Measurements from ENCODE around the gene CEP72. TPM values are rescaled to one million over a fixed set of nuclear protein-coding genes. Genes with fewer than 3 reads are reported as not detected.

Gene CEP72
- total RNA-seq, 1 experiment from 2014 or later, result 16.4 TPM

DNA sequence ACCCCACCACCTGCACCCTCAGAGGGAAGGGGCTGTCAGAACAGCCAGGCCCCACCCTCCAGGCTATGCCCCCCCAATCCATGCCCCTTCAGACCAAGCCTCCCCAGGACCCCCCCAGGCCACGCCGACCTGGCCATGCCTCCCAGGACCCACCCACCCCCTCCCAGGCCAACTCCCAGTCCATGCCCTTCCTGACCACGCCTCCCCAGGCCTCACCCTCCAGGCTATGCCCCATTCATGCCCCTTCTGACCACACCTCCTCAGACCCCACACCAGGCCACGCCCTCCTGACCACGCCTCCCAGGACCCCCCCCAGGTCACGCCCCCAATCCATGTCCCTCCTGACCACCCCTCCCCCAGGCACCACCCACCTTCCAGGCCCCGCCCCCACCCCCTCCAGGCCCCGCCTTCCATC, 53.4 kb downstream of the CEP72 start:
- TF ChIP-seq, protein P1, sequence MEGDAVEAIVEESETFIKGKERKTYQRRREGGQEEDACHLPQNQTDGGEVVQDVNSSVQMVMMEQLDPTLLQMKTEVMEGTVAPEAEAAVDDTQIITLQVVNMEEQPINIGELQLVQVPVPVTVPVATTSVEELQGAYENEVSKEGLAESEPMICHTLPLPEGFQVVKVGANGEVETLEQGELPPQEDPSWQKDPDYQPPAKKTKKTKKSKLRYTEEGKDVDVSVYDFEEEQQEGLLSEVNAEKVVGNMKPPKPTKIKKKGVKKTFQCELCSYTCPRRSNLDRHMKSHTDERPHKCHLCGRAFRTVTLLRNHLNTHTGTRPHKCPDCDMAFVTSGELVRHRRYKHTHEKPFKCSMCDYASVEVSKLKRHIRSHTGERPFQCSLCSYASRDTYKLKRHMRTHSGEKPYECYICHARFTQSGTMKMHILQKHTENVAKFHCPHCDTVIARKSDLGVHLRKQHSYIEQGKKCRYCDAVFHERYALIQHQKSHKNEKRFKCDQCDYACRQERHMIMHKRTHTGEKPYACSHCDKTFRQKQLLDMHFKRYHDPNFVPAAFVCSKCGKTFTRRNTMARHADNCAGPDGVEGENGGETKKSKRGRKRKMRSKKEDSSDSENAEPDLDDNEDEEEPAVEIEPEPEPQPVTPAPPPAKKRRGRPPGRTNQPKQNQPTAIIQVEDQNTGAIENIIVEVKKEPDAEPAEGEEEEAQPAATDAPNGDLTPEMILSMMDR (IDR thresholded peaks at IDR 0.05; ENCODE audit: unreplicated experiment), result no peak
- Mint-ChIP-seq H3K4me3 (ENCODE audit: unreplicated experiment) (no peak overlapping the region), H3K27ac (ENCODE audit: low read depth, unreplicated experiment) (no peak overlapping the region), H3K36me3 (ENCODE audit: insufficient read depth, unreplicated experiment) (peaks cover 22% of the 10 kb centered on the region), H3K9me3 (ENCODE audit: unreplicated experiment) (no peaks in the 10 kb centered on the region), H3K4me1 (ENCODE audit: insufficient read depth, unreplicated experiment) (no peaks in the 10 kb centered on the region), H3K27me3 (ENCODE audit: insufficient read depth, unreplicated experiment) (no peaks in the 10 kb centered on the region)
- BruUV-seq (replicated peaks), result no TSS peak
- POLR2A ChIA-PET, result no interaction called here
- intact Hi-C loops (cut with micrococcal nuclease), result no loop called here
- CTCF ChIA-PET, result no interaction called here
- no peak for DNase-seq (ENCODE audit: unreplicated experiment)

DNA sequence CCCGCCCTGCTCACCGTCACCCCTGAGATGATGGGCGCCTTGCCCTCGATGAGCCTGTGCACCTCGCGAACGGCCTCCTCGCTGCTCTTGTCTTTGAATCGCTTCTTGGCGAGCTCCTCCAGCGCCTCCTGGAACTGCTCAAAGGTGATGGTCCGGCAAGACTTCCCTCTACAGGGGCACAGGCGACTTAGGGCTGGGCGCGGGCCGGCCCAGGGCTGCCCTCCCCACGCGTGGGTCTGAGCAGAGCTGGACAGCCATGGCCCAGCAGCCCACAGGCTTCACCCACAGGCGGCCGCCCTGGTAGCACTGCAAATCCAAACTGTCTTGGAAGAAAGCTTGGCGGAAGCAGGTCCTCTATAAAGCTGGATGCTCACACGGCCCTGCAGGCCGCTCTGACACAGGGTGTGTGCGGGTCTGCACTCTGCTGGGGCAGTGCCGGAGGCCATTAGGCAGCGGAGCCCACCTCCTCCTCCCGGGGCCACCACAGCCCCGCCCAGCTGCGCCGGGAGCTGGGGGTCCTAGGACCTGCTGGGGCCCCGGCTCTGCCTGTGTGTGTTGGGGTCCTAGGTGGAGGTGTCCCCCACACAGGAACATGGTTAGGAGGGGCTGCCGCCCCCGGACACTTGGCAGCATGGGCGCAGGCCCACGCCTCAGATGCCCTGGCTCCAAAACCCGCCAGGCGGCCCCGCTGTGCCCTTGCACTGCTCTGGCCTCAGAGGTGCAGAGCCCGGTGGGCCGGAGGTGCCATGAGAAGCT, 54.0 kb downstream of the CEP72 start:
- peaks cover 16% of the 10 kb centered on the region for H3K36me3 Mint-ChIP-seq (ENCODE audit: insufficient read depth, unreplicated experiment)
- no peaks in the 10 kb centered on the region for H3K4me1 Mint-ChIP-seq (ENCODE audit: insufficient read depth, unreplicated experiment)
- ChIA-PET CTCF (no interaction called here), POLR2A (no interaction called here)
- H3K4me3 Mint-ChIP-seq (ENCODE audit: unreplicated experiment), result no peak overlapping the region
- DNase-seq (ENCODE audit: unreplicated experiment), result no peak
- intact Hi-C loops (cut with micrococcal nuclease), result no loop called here
- no peak overlapping the region for H3K27ac Mint-ChIP-seq (ENCODE audit: low read depth, unreplicated experiment)
- H3K27me3 Mint-ChIP-seq (ENCODE audit: insufficient read depth, unreplicated experiment), result no peaks in the 10 kb centered on the region
- no TSS peak for BruUV-seq (replicated peaks)
- TF ChIP-seq, protein P1 (IDR thresholded peaks at IDR 0.05; ENCODE audit: unreplicated experiment), result no peak
- H3K9me3 Mint-ChIP-seq (ENCODE audit: unreplicated experiment), result no peaks in the 10 kb centered on the region

DNA sequence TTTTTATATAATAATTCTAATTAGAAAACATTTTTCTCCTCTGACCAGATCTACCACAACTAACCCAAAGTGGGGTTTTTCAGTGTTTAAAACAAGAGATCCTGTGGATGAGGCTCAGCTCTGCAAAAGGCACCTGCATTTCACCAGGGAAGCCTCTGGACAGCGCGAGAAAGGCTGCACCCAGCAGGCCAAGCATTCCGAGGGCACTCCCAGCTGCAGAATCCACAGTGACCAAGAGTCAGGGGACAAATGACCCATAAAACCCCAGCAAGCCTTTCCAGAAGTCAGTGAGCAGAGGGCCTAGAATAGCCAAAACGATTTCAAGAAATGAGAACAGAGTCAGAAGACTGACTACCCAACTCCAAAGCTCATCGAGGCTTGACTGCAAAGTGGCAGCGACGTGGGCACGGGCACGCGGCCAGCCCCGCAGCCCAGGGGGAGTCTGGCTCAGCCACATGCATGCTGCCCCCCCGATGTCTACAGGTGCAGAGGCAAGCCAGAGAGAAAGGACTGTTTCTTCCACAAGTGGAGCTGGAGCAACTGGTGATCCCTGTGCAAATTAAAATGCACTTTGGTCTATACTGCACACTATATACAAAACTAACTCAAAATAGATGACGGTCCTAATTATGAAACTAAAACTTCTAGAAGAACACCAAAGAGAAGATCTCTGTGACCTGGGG, 54.8 kb downstream of the CEP72 start:
- Mint-ChIP-seq H3K27me3 (ENCODE audit: insufficient read depth, unreplicated experiment) (no peaks in the 10 kb centered on the region), H3K9me3 (ENCODE audit: unreplicated experiment) (no peaks in the 10 kb centered on the region), H3K4me3 (ENCODE audit: unreplicated experiment) (no peak overlapping the region), H3K36me3 (ENCODE audit: insufficient read depth, unreplicated experiment) (peaks cover 13% of the 10 kb centered on the region), H3K27ac (ENCODE audit: low read depth, unreplicated experiment) (no peak overlapping the region), H3K4me1 (ENCODE audit: insufficient read depth, unreplicated experiment) (no peaks in the 10 kb centered on the region)
- TF ChIP-seq, protein P1 (IDR thresholded peaks at IDR 0.05; ENCODE audit: unreplicated experiment), result no peak
- BruUV-seq (replicated peaks), result no TSS peak
- POLR2A ChIA-PET, result no interaction called here
- intact Hi-C loops (cut with micrococcal nuclease), result no loop called here
- CTCF ChIA-PET, result no interaction called here
- DNase-seq (ENCODE audit: unreplicated experiment), result no peak

DNA sequence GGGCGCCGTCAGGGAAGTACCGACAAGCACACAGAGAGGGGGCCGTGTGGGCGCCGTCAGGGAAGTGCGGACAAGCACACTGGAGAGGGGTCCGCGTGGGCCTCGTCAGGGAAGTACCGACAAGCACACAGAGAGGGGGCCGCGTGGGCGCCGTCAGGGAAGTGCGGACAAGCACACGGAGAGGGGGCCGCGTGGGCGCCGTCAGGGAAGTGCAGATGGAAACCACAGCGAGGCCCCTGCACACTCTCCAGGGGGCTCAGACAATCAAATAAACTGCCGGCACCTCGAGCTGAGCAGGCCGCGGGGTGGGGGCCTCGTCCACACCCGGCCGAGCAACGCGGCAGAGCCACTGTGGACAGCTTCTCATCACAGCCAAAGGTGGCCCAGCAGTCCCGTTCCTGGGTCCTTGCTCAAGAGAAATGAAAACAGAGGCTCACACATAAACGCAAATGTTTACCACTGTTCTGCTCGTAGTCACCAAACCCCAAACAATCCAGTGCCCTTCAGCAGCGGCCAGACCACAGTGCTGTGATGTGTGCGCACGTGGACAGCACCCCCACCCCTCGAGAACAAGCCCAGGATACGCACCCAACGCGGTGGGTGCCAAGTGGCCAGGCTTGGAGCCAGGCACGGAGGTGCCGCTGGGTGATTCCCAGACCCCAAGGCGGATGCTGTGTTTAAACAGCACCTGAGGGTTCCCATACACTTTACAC, 56.3 kb downstream of the CEP72 start:
- Mint-ChIP-seq H3K36me3 (ENCODE audit: insufficient read depth, unreplicated experiment) (peaks cover 6% of the 10 kb centered on the region), H3K4me1 (ENCODE audit: insufficient read depth, unreplicated experiment) (peaks cover 7% of the 10 kb centered on the region), H3K27me3 (ENCODE audit: insufficient read depth, unreplicated experiment) (no peaks in the 10 kb centered on the region), H3K27ac (ENCODE audit: low read depth, unreplicated experiment) (no peak overlapping the region), H3K9me3 (ENCODE audit: unreplicated experiment) (no peaks in the 10 kb centered on the region), H3K4me3 (ENCODE audit: unreplicated experiment) (no peak overlapping the region)
- DNase-seq (ENCODE audit: unreplicated experiment), result no peak
- intact Hi-C loops (cut with micrococcal nuclease), result no loop called here
- TF ChIP-seq, protein P1 (IDR thresholded peaks at IDR 0.05; ENCODE audit: unreplicated experiment), result no peak
- CTCF ChIA-PET, result interaction anchor here (0.6 to 6.5 kb wide), 6 partner anchors 11 to 1841 kb away, joined by 3 to 63 read pairs (median 4); no protein-coding TSS in a partner anchor
- no TSS peak for BruUV-seq (replicated peaks)
- POLR2A ChIA-PET, result no interaction called here
